HG03460 (cell line): ENCODE data around the gene DPYSL3.
"Not testable (repeated sequence)": the region's sequence is repeated elsewhere in the genome, so short reads cannot be mapped to it uniquely, and the experiment has no call there.

Source experiments
- ATAC-seq: cut with Tn5 transposase; IDR thresholded peaks from one replicate; pipeline ENCODE4 v1.9.1; 2021; ENCODE audit not compliant: unreplicated experiment

DPYSL3 gene

GRCh38 chr5:147373328-147373727 lies 136.5 kb downstream of the DPYSL3 start:
- no peak for ATAC-seq

GRCh38 chr5:147372191-147372590 lies 137.7 kb downstream of the DPYSL3 start:
- ATAC-seq = no peak

GRCh38 chr5:147371290-147371689 lies 138.6 kb downstream of the DPYSL3 start:
- ATAC-seq = no peak

GRCh38 chr5:147369742-147370374 lies 140.0 kb downstream of the DPYSL3 start:
- no peak for ATAC-seq

GRCh38 chr5:147367381-147367780 lies 142.5 kb downstream of the DPYSL3 start:
- ATAC-seq = not testable (repeated sequence)

GRCh38 chr5:147361441-147362175 lies 148.3 kb downstream of the DPYSL3 start:
- no peak for ATAC-seq

- ATAC-seq = no peak
These were observed 149.1 kb downstream of the DPYSL3 start for GRCh38 chr5:147360816-147361215.

- no peak for ATAC-seq
These were observed 150.3 kb downstream of the DPYSL3 start for GRCh38 chr5:147359581-147359980.

- ATAC-seq = no peak
These were observed 150.8 kb downstream of the DPYSL3 start for GRCh38 chr5:147359101-147359500.

- no peak for ATAC-seq
These were observed 160.6 kb downstream of the DPYSL3 start for GRCh38 chr5:147349241-147349640.

- ATAC-seq = no peak
These were observed 161.4 kb downstream of the DPYSL3 start for GRCh38 chr5:147348451-147348850.

- ATAC-seq = no peak
These were observed 161.8 kb downstream of the DPYSL3 start for GRCh38 chr5:147348046-147348445.

GRCh38 chr5:147346006-147346561 lies 163.8 kb downstream of the DPYSL3 start:
- no peak for ATAC-seq

- no peak for ATAC-seq
These were observed 165.0 kb downstream of the DPYSL3 start for GRCh38 chr5:147344861-147345260.

GRCh38 chr5:147341345-147341744 lies 168.5 kb downstream of the DPYSL3 start:
- ATAC-seq = no peak

- no peak for ATAC-seq
These were observed 168.9 kb downstream of the DPYSL3 start for GRCh38 chr5:147340941-147341340.
